A549 treated with Hydrocortisone at 1 μM for 4 hours (cell line): Measurements from ENCODE around the gene CD8B. TPM values are rescaled to one million over a fixed set of nuclear protein-coding genes. Genes with fewer than 3 reads are reported as not detected.

Experiments used
- total RNA-seq: library from RNA; stranded (reverse); fragments of 200-300 nt; extraction: Qiagen RNA extraction; gene quantifications from 5 replicates; pipeline ENCODE4 v1.2.3, GENCODE V29; 2022

Gene CD8B
- total RNA-seq: not detected in 5 replicates

GRCh38 chr2:86861628-86862379, at the start of gene CD8B:
TSS of gene CD8B (minus strand) at chr2:86861886. CDS start at chr2:86861865, 21 bp downstream.

GRCh38 chr2:86790676-86791572, 70.8 kb downstream of the CD8B start, which contains the start of gene CD8A:
TSS of gene CD8A (minus strand) at chr2:86790913. CDS start at chr2:86790825, 88 bp downstream.

Other genes with a start within 250 kb of the CD8B start
- 54.4 to 72.8 TPM (median 62.7 TPM) in 5 replicates for gene RNF103, start 238.0 kb downstream of the CD8B start, total RNA-seq
- 21.7 to 29.2 TPM (median 26.3 TPM) in 5 replicates for gene RMND5A, start 141.6 kb downstream of the CD8B start, total RNA-seq
- gene CD8A, start 71.0 kb downstream of the CD8B start, total RNA-seq: 0.20 to 0.47 TPM (median 0.32 TPM) in 5 replicates
- 0.02 to 0.08 TPM (median 0.04 TPM) in 4 of 5 replicates, not detected in the other for gene RGPD1, start 80.2 kb upstream of the CD8B start, total RNA-seq
- 0.36 to 0.82 TPM (median 0.49 TPM) in 5 replicates for gene PLGLB1, start 160.0 kb upstream of the CD8B start, total RNA-seq